Astrocyte (in vitro differentiated cells and primary cell): ENCODE measurements around the gene CEP131. TPM values are rescaled to one million over a fixed set of nuclear protein-coding genes. Genes with fewer than 3 reads are reported as not detected.

Experiments
- DNase-seq: peaks from one replicate; pipeline ENCODE4 v3.0.0-alpha.2; 2010; ENCODE audit warnings: low read depth
- FAIRE-seq: peaks from 2 replicates; lab custom pipeline; 2011; peaks lifted over from hg19 to GRCh38; lab: Jason Lieb, UNC
- H2AFZ ChIP-seq: 2 replicates; pipeline ENCODE4 v1.6.0; 2012; ENCODE audit warnings: low read depth, low read length, inconsistent platforms
- H3K27ac ChIP-seq: 2 replicates; pipeline ENCODE4 v1.5.1; 2011; ENCODE audit warnings: low read depth, low read length, inconsistent platforms
- H3K27me3 ChIP-seq: 2 replicates; pipeline ENCODE4 v1.6.0; 2011; ENCODE audit warnings: low read length, inconsistent platforms; ENCODE audit not compliant: insufficient read depth
- H3K36me3 ChIP-seq: 2 replicates; pipeline ENCODE4 v1.5.1; 2011; ENCODE audit warnings: low read length, inconsistent platforms; ENCODE audit not compliant: insufficient read depth
- H3K4me1 ChIP-seq: 2 replicates; pipeline ENCODE4 v1.5.1; 2011; ENCODE audit warnings: low read length, inconsistent platforms; ENCODE audit not compliant: insufficient read depth
- H3K4me2 ChIP-seq: 2 replicates; pipeline ENCODE4 v1.6.0; 2012; ENCODE audit warnings: low read length, inconsistent platforms
- H3K4me3 ChIP-seq: 2 replicates; pipeline ENCODE4 v1.5.1; 2011; ENCODE audit warnings: low read depth, mild to moderate bottlenecking, low read length, inconsistent platforms; ENCODE audit not compliant: insufficient read depth
- H3K79me2 ChIP-seq: 2 replicates; pipeline ENCODE4 v1.6.0; 2012; ENCODE audit warnings: mild to moderate bottlenecking, low read length, inconsistent platforms; ENCODE audit not compliant: insufficient read depth
- H3K9ac ChIP-seq: 2 replicates; pipeline ENCODE4 v1.6.0; 2012; ENCODE audit warnings: mild to moderate bottlenecking, low read length, inconsistent platforms
- H3K9me3 ChIP-seq: 2 replicates; pipeline ENCODE4 v1.5.1; 2012; ENCODE audit warnings: low read depth, mild to moderate bottlenecking, low read length, inconsistent platforms; ENCODE audit not compliant: insufficient read depth
- H4K20me1 ChIP-seq: 2 replicates; pipeline ENCODE4 v1.6.0; 2012; ENCODE audit warnings: low read length, inconsistent platforms; ENCODE audit not compliant: insufficient read depth
- H3K27ac Mint-ChIP-seq: one replicate; pipeline ENCODE4 v1.8.0; 2021; ENCODE audit warnings: mild to moderate bottlenecking, mixed read lengths; ENCODE audit not compliant: unreplicated experiment
- H3K27me3 Mint-ChIP-seq: one replicate; pipeline ENCODE4 v1.8.0; 2021; ENCODE audit warnings: low read depth, mixed read lengths; ENCODE audit not compliant: unreplicated experiment
- H3K36me3 Mint-ChIP-seq: one replicate; pipeline ENCODE4 v1.8.0; 2021; ENCODE audit warnings: low read depth, mixed read lengths; ENCODE audit not compliant: unreplicated experiment
- H3K4me1 Mint-ChIP-seq: one replicate; pipeline ENCODE4 v1.8.0; 2021; ENCODE audit warnings: low read depth, mixed read lengths; ENCODE audit not compliant: unreplicated experiment
- H3K4me3 Mint-ChIP-seq: one replicate; pipeline ENCODE4 v1.8.0; 2021; ENCODE audit warnings: mild to moderate bottlenecking, moderate library complexity, mixed read lengths; ENCODE audit not compliant: unreplicated experiment
- H3K9me3 Mint-ChIP-seq: one replicate; pipeline ENCODE4 v1.8.0; 2021; ENCODE audit warnings: mild to moderate bottlenecking, mixed read lengths; ENCODE audit not compliant: unreplicated experiment
- EZH2 ChIP-seq: IDR thresholded peaks from 2 replicates; pipeline ENCODE4 v1.6.1; 2012; ENCODE audit warnings: mild to moderate bottlenecking, low read length, inconsistent platforms; ENCODE audit not compliant: insufficient read depth
- total RNA-seq: library from RNA; stranded (reverse); gene quantifications from 2 replicates; pipeline ENCODE4 v1.2.1, GENCODE V29; 2021
- TF ChIP-seq, protein P1 (sequence below): IDR thresholded peaks from 2 replicates; pipeline ENCODE4 v1.5.1; 2011; ENCODE audit warnings: low read depth, mild to moderate bottlenecking, inconsistent platforms, low read length, moderate library complexity; ENCODE audit not compliant: insufficient read depth

CEP131 gene
- total RNA-seq, 1 donor from 2014 or later: 5.8 TPM

DNA sequence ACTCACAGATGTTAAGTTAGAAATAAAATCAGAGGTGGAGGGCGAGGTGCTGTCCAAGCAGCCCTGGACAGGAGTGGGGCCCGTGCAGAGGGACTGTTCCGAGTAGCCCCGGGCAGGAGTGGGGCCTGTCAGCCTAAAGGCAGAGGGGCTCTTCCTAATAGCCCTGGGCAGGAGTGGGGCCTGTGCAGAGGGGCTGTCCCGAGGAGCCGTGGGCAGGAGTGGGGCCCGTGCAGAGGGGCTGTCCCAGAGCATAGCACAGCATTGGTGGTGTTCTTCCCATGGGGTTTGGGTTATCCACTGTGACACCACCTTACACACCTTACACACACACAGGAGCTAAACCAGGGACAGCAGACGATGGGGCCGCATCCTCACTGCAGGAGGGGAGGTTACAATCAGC, 10.4 kb downstream of the CEP131 start:
- Histone ChIP-seq H3K36me3 (no peaks in the 10 kb centered on the region), H2AFZ (no peak overlapping the region), H3K4me3 (no peak overlapping the region), H3K9ac (no peak overlapping the region), H3K27me3 (no peaks in the 10 kb centered on the region), H3K4me1 (peaks cover 5% of the 10 kb centered on the region), H3K79me2 (no peaks in the 10 kb centered on the region), H3K9me3 (no peaks in the 10 kb centered on the region), H3K4me2 (no peak overlapping the region), H3K27ac (no peak overlapping the region), H4K20me1 (peaks cover 4% of the 10 kb centered on the region)
- H3K27ac Mint-ChIP-seq: no peak overlapping the region
- FAIRE-seq (no peak), DNase-seq (no peak)
- no peaks in the 10 kb centered on the region for H3K27me3 Mint-ChIP-seq
- peaks cover 5% of the 10 kb centered on the region for H3K4me1 Mint-ChIP-seq
- no peaks in the 10 kb centered on the region for H3K9me3 Mint-ChIP-seq
- TF ChIP-seq, protein P1, sequence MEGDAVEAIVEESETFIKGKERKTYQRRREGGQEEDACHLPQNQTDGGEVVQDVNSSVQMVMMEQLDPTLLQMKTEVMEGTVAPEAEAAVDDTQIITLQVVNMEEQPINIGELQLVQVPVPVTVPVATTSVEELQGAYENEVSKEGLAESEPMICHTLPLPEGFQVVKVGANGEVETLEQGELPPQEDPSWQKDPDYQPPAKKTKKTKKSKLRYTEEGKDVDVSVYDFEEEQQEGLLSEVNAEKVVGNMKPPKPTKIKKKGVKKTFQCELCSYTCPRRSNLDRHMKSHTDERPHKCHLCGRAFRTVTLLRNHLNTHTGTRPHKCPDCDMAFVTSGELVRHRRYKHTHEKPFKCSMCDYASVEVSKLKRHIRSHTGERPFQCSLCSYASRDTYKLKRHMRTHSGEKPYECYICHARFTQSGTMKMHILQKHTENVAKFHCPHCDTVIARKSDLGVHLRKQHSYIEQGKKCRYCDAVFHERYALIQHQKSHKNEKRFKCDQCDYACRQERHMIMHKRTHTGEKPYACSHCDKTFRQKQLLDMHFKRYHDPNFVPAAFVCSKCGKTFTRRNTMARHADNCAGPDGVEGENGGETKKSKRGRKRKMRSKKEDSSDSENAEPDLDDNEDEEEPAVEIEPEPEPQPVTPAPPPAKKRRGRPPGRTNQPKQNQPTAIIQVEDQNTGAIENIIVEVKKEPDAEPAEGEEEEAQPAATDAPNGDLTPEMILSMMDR: no peak
- TF ChIP-seq EZH2: no peak
- H3K36me3 Mint-ChIP-seq: peaks cover 6% of the 10 kb centered on the region
- H3K4me3 Mint-ChIP-seq: no peak overlapping the region

DNA sequence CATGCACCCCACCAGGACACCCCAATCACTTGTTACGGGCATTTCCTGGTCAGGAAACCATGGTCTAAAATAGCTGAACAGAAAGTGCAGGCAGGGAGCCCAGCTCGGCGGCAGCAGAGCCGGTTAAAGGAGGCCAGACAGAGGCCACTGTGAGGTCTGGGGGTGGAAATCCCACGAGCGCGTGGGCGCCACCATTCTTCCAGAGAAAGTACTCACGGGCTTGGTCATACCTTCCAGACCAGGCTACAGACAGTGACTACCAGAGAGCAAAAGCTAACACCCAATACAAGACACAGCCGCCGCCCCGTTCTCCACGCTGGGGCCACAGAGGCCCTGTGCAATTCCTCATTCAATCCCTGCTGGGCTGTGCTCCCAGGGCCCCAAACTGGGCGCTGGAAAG, 11.9 kb downstream of the CEP131 start:
- no peak overlapping the region for H3K27ac ChIP-seq
- no peaks in the 10 kb centered on the region for H3K27me3 ChIP-seq
- no peak overlapping the region for H2AFZ ChIP-seq
- peaks cover 2% of the 10 kb centered on the region for H3K36me3 Mint-ChIP-seq
- no peaks in the 10 kb centered on the region for H3K9me3 Mint-ChIP-seq
- peak; percentile 11 for DNase-seq
- no peak overlapping the region for H3K4me3 ChIP-seq
- H3K27me3 Mint-ChIP-seq: no peaks in the 10 kb centered on the region
- no peak overlapping the region for H3K4me3 Mint-ChIP-seq
- no peak for FAIRE-seq
- peaks cover 5% of the 10 kb centered on the region for H3K4me1 ChIP-seq
- no peaks in the 10 kb centered on the region for H3K36me3 ChIP-seq
- no peaks in the 10 kb centered on the region for H3K79me2 ChIP-seq
- no peak overlapping the region for H3K9ac ChIP-seq
- no peaks in the 10 kb centered on the region for H3K9me3 ChIP-seq
- TF ChIP-seq, protein P1: no peak
- TF ChIP-seq EZH2: no peak
- peak overlapping the region; percentile 37 for H3K4me2 ChIP-seq
- H3K4me1 Mint-ChIP-seq: peaks cover 5% of the 10 kb centered on the region
- H4K20me1 ChIP-seq: peaks cover 4% of the 10 kb centered on the region
- peak overlapping the region; percentile 69 for H3K27ac Mint-ChIP-seq

DNA sequence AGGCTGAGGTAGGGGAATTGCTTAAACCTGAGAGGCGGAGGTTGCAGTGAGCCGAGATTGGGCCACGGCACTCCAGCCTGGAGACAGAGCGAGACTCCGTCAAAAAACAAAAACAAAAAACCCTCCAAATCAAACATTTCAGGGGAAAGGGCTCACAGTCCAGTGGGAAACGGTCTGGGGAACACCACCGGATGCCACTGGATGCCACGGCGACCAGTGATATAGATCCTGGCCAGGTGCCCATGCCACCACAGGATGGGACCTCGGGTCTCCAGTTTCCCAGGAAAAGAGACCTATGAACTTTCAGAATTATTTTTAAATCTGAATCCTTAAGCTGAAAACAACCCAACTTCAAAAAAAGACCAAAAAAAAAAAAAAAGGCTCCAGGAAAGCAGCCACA, 12.3 kb downstream of the CEP131 start:
- H3K27me3 Mint-ChIP-seq: no peaks in the 10 kb centered on the region
- H3K79me2 ChIP-seq: no peaks in the 10 kb centered on the region

More for the DNA sequence above, 12.3 kb downstream of the CEP131 start:
- FAIRE-seq (no peak), DNase-seq (no peak)
- H3K27me3 ChIP-seq: no peaks in the 10 kb centered on the region
- Mint-ChIP-seq H3K9me3 (no peaks in the 10 kb centered on the region), H3K36me3 (peaks cover 2% of the 10 kb centered on the region), H3K4me1 (peaks cover 5% of the 10 kb centered on the region), H3K4me3 (no peak overlapping the region), H3K27ac (no peak overlapping the region)
- no peak overlapping the region for H2AFZ ChIP-seq
- no peaks in the 10 kb centered on the region for H3K9me3 ChIP-seq
- H3K27ac ChIP-seq: no peak overlapping the region
- H3K4me2 ChIP-seq: peak overlapping the region; percentile 37
- H3K9ac ChIP-seq: no peak overlapping the region
- TF ChIP-seq, protein P1: no peak
- TF ChIP-seq EZH2: no peak
- no peak overlapping the region for H3K4me3 ChIP-seq
- peaks cover 5% of the 10 kb centered on the region for H3K4me1 ChIP-seq
- peaks cover 4% of the 10 kb centered on the region for H4K20me1 ChIP-seq
- no peaks in the 10 kb centered on the region for H3K36me3 ChIP-seq
